ENCODE results near the gene STEEP1.

GRCh38 chrX:119602701-119603255, 37.6 kb upstream of the STEEP1 start:
- TF ChIP-seq CTCF (IDR thresholded peaks at IDR 0.05), result no peak
- TF ChIP-seq POLR2A (IDR thresholded peaks at IDR 0.05), result no peak
